Hematopoietic multipotent progenitor cell (in vitro differentiated cells): ENCODE data around the gene TPT1. TPM values are rescaled to one million over a fixed set of nuclear protein-coding genes. Genes with fewer than 3 reads are reported as not detected.
"Not testable (repeated sequence)": the region's sequence is repeated elsewhere in the genome, so short reads cannot be mapped to it uniquely, and the experiment has no call there.

Source experiments
- DNase-seq, 3 donors: peaks; one replicate each; pipeline ENCODE4 v3.0.0-alpha.2; 2011 to 2015; ENCODE audit warnings: low read depth in 2 of 3, low spot score in 2 of 3
- total RNA-seq: library from RNA; depleted of rRNA; stranded (reverse); fragments of >200 nt; gene quantifications from one replicate; pipeline ENCODE4 v1.2.3, GENCODE V29; 2012

TPT1 gene
- total RNA-seq: 1,632 TPM

- peak; percentile 99 for DNase-seq
Observed at GRCh38 chr13:45341034-45341798, at the start of gene TPT1. TSS of gene TPT1 (minus strand) at chr13:45341183. CDS start at chr13:45341069, 114 bp downstream.

GRCh38 chr13:45390348-45390747, 49.4 kb upstream of the TPT1 start:
- DNase-seq: not testable (repeated sequence)

- DNase-seq: no peak
Observed at GRCh38 chr13:45388664-45389063, 47.7 kb upstream of the TPT1 start.

- peak in 2 of 3 donors; percentile 83 to 89 for DNase-seq
Observed at GRCh38 chr13:45386892-45387575, 46.1 kb upstream of the TPT1 start.

GRCh38 chr13:45385907-45386553, 45.0 kb upstream of the TPT1 start:
- no peak for DNase-seq

GRCh38 chr13:45385320-45385719, 44.3 kb upstream of the TPT1 start:
- no peak for DNase-seq

- DNase-seq: no peak
Observed at GRCh38 chr13:45384474-45385174, 43.6 kb upstream of the TPT1 start.

GRCh38 chr13:45382739-45383138, 41.8 kb upstream of the TPT1 start:
- not testable (repeated sequence) for DNase-seq

- DNase-seq: no peak
Observed at GRCh38 chr13:45381196-45381595, 40.2 kb upstream of the TPT1 start.

GRCh38 chr13:45380708-45381107, 39.7 kb upstream of the TPT1 start:
- DNase-seq: not testable (repeated sequence)

GRCh38 chr13:45379516-45379915, 38.5 kb upstream of the TPT1 start:
- not testable (repeated sequence) for DNase-seq

GRCh38 chr13:45378786-45379185, 37.8 kb upstream of the TPT1 start:
- not testable (repeated sequence) for DNase-seq

GRCh38 chr13:45377314-45377713, 36.3 kb upstream of the TPT1 start:
- DNase-seq: not testable (repeated sequence)

- DNase-seq: not testable (repeated sequence)
Observed at GRCh38 chr13:45376651-45377050, 35.7 kb upstream of the TPT1 start.

- no peak for DNase-seq
Observed at GRCh38 chr13:45374917-45375316, 33.9 kb upstream of the TPT1 start.

GRCh38 chr13:45373162-45373547, 32.2 kb upstream of the TPT1 start:
- no peak for DNase-seq

GRCh38 chr13:45372189-45373161, 31.5 kb upstream of the TPT1 start:
- no peak for DNase-seq

GRCh38 chr13:45370922-45371406, 30.0 kb upstream of the TPT1 start:
- DNase-seq: peak; percentile 24 to 59 (median 54)

- DNase-seq: no peak
Observed at GRCh38 chr13:45369116-45369515, 28.1 kb upstream of the TPT1 start.

- DNase-seq: no peak
Observed at GRCh38 chr13:45368571-45368970, 27.6 kb upstream of the TPT1 start.
